HepG2 (cell line): Measurements from ENCODE around the gene STAT1. TPM values are rescaled to one million over a fixed set of nuclear protein-coding genes. Genes with fewer than 3 reads are reported as not detected.

Experiments
- ATF3 ChIP-seq: sonication (generic); formaldehyde crosslinking; IDR thresholded peaks from 2 replicates; pipeline ENCODE4 v1.4.0; 2020; ENCODE audit warnings: missing genetic modification reagents
- GATAD1 ChIP-seq: IDR thresholded peaks from 2 replicates; pipeline ENCODE4 v1.6.1; 2016; ENCODE audit warnings: missing genetic modification reagents, missing compliant biosample characterization
- HOXA5 ChIP-seq: sonication (generic); formaldehyde crosslinking; IDR thresholded peaks from 2 replicates; pipeline ENCODE4 v1.4.0; 2020; ENCODE audit warnings: missing genetic modification reagents
- IRX3 ChIP-seq: sonication (generic); formaldehyde crosslinking; IDR thresholded peaks from 2 replicates; pipeline ENCODE4 v1.8.1; 2023; ENCODE audit warnings: mild to moderate bottlenecking, low read depth, missing genetic modification reagents, borderline replicate concordance
- ISL2 ChIP-seq: sonication (generic); formaldehyde crosslinking; IDR thresholded peaks from 2 replicates; pipeline ENCODE4 v1.5.0; 2020; ENCODE audit warnings: missing genetic modification reagents
- MED8 ChIP-seq: sonication (generic); formaldehyde crosslinking; IDR thresholded peaks from 2 replicates; pipeline ENCODE4 v1.8.1; 2023; ENCODE audit warnings: mild to moderate bottlenecking, missing genetic modification reagents; ENCODE audit not compliant: insufficient replicate concordance
- NCOA2 ChIP-seq: sonication (generic); formaldehyde crosslinking; IDR thresholded peaks from 2 replicates; pipeline ENCODE4 v1.8.0; 2022; ENCODE audit warnings: inconsistent platforms
- NFRKB ChIP-seq: fragments of 450-650 bp; IDR thresholded peaks from 2 replicates; pipeline ENCODE4 v1.6.1; 2017
- NONO ChIP-seq, 2 experiments: fragments of 450-650 bp in 1 of 2; sonication (generic) in 1 of 2; formaldehyde crosslinking in 1 of 2; IDR thresholded peaks in 1 of 2; conservative IDR thresholded peaks in 1 of 2; 2 replicates each; pipeline versions ENCODE4 v1.6.1 to v1.8.0; 2017 to 2022; ENCODE audit warnings: mild to moderate bottlenecking in 1 of 2, missing genetic modification reagents in 1 of 2, moderate library complexity in 1 of 2
- POLR2AphosphoS5 ChIP-seq: IDR thresholded peaks from 2 replicates; pipeline ENCODE4 v1.6.1; 2012; ENCODE audit warnings: low read depth, low read length
- PREB ChIP-seq: sonication (generic); formaldehyde crosslinking; IDR thresholded peaks from 2 replicates; pipeline ENCODE4 v1.4.0; 2020; ENCODE audit warnings: missing genetic modification reagents
- RAD51 ChIP-seq: fragments of 450-650 bp; IDR thresholded peaks from 2 replicates; pipeline ENCODE4 v1.6.1; 2016; ENCODE audit warnings: borderline replicate concordance
- TCF12 ChIP-seq, 2 experiments: fragments of 450-650 bp in 1 of 2; sonication (generic) in 1 of 2; formaldehyde crosslinking in 1 of 2; IDR thresholded peaks; 2 replicates each; pipeline versions ENCODE4 v1.6.1 to v1.8.0; 2017 to 2022; ENCODE audit warnings: antibody characterized with exemption in 1 of 2, mild to moderate bottlenecking in 1 of 2, missing genetic modification reagents in 1 of 2, moderate library complexity in 1 of 2
- THYN1 ChIP-seq: sonication (generic); formaldehyde crosslinking; IDR thresholded peaks from 2 replicates; pipeline ENCODE4 v1.8.1; 2023; ENCODE audit warnings: low read depth, mild to moderate bottlenecking, moderate library complexity, missing genetic modification reagents, borderline replicate concordance
- ZFP90 ChIP-seq: sonication (generic); formaldehyde crosslinking; IDR thresholded peaks from 2 replicates; pipeline ENCODE4 v1.8.0; 2022; ENCODE audit warnings: missing genetic modification reagents, mild to moderate bottlenecking, inconsistent platforms, borderline replicate concordance
- ZKSCAN8 ChIP-seq: IDR thresholded peaks from 2 replicates; pipeline ENCODE4 v1.6.1; 2016; ENCODE audit warnings: borderline replicate concordance, missing genetic modification reagents, missing compliant biosample characterization
- ZNF124 ChIP-seq: sonication (generic); formaldehyde crosslinking; IDR thresholded peaks from 2 replicates; pipeline ENCODE4 v1.4.0; 2020; ENCODE audit warnings: missing genetic modification reagents
- ZNF235 ChIP-seq: sonication (generic); formaldehyde crosslinking; IDR thresholded peaks from 2 replicates; pipeline ENCODE4 v1.8.1; 2023; ENCODE audit warnings: mild to moderate bottlenecking, missing genetic modification reagents, borderline replicate concordance
- ZNF264 ChIP-seq: sonication (generic); formaldehyde crosslinking; IDR thresholded peaks from 2 replicates; pipeline ENCODE4 v1.4.0; 2020; ENCODE audit warnings: missing genetic modification reagents
- ZNF292 ChIP-seq: sonication (generic); formaldehyde crosslinking; IDR thresholded peaks from 2 replicates; pipeline ENCODE4 v1.8.1; 2022; ENCODE audit warnings: mild to moderate bottlenecking, low read depth, missing genetic modification reagents, borderline replicate concordance
- ZNF446 ChIP-seq: sonication (generic); formaldehyde crosslinking; IDR thresholded peaks from 2 replicates; pipeline ENCODE4 v1.5.0; 2020; ENCODE audit warnings: mild to moderate bottlenecking, missing genetic modification reagents
- ZNF510 ChIP-seq: sonication (generic); formaldehyde crosslinking; IDR thresholded peaks from 2 replicates; pipeline ENCODE4 v1.4.0; 2020; ENCODE audit warnings: low read depth, mild to moderate bottlenecking, missing genetic modification reagents
- ZNF616 ChIP-seq: sonication (generic); formaldehyde crosslinking; IDR thresholded peaks from 2 replicates; pipeline ENCODE4 v1.5.0; 2020; ENCODE audit warnings: low read depth, mild to moderate bottlenecking, missing genetic modification reagents
- ZNF644 ChIP-seq: IDR thresholded peaks from 2 replicates; pipeline ENCODE4 v1.6.1; 2016; ENCODE audit warnings: low read depth
- polyA plus RNA-seq, 8 experiments: library from polyadenylated mRNA; depleted of rRNA in 3 of 8; stranded (reverse) in 7 of 8; unstranded in 1 of 8; fragments of >200 nt; fragmentation: Illumina TruSeq in 4 of 8; extraction: Trizol in 4 of 8; gene quantifications; 2 replicates each; pipeline versions ENCODE4 v1.2.1 to v1.2.3, GENCODE V29; 2011 to 2016; ENCODE audit warnings: low read depth in 4 of 8, missing spikeins in 1 of 8, mixed read lengths in 1 of 8; ENCODE audit not compliant: insufficient read depth in 1 of 8
- total RNA-seq, 5 experiments: library from RNA; depleted of rRNA; stranded (reverse); fragments of >200 nt; fragmentation: Illumina TruSeq; extraction: Trizol; gene quantifications; 2 replicates each; pipeline ENCODE4 v1.2.3, GENCODE V29; 2016; ENCODE audit warnings: low read depth in 1 of 5
- TF ChIP-seq, protein P1 (sequence below): sonication (generic); formaldehyde crosslinking; IDR thresholded peaks from 2 replicates; pipeline ENCODE4 v1.5.1; 2020; ENCODE audit warnings: mild to moderate bottlenecking, missing genetic modification reagents, moderate library complexity

STAT1 gene
- total and polyA plus RNA-seq, 2 of the 13 experiments (the other 11 are each of a cell fraction or from before 2014, with no cell fraction given): 21.8 to 59.6 TPM

GRCh38 chr2:191013932-191014652 lies at the start of gene STAT1 (continued):
- TF ChIP-seq ZNF124 (CRISPR knock-in tag) (peak; percentile 96; the same call in 1 of the 2 replicates), ATF3 (peak; percentile 55; the same call in 1 of the 2 replicates), POLR2AphosphoS5 (peak; percentile 93), THYN1 (no peak), NCOA2 (CRISPR knock-in tag) (peak; percentile 84), NFRKB (no peak), ZNF644 (no peak; the same call in 1 of the 2 replicates), ZNF510 (peak; percentile 99), ZNF292 (peak; percentile 70; the same call in 1 of the 2 replicates), PREB (CRISPR knock-in tag) (no peak), IRX3 (CRISPR knock-in tag) (peak; percentile 94; the same call in 1 of the 2 replicates), ISL2 (CRISPR knock-in tag) (peak; percentile 95), ZNF446 (CRISPR knock-in tag) (no peak; the same call in none of the 2 replicates), ZNF235 (CRISPR knock-in tag) (peak; percentile 81; the same call in 1 of the 2 replicates), NONO (IDR thresholded peaks at IDR 0.05) (no peak), NONO (CRISPR knock-in tag; conservative IDR thresholded peaks at IDR 0.05) (peak; percentile 94), MED8 (CRISPR knock-in tag) (peak; percentile 93), ZNF264 (peak; percentile 78; the same call in 1 of the 2 replicates), TCF12 (IDR thresholded peaks at IDR 0.05) (no peak), TCF12 (CRISPR knock-in tag; IDR thresholded peaks at IDR 0.05) (peak; percentile 86), HOXA5 (peak; percentile 94), RAD51 (no peak), ZFP90 (CRISPR knock-in tag) (peak; percentile 62; the same call in 1 of the 2 replicates), GATAD1 (CRISPR knock-in tag) (peak; percentile 92), ZNF616 (CRISPR knock-in tag) (no peak), ZKSCAN8 (peak; percentile 77)
- TF ChIP-seq, protein P1, sequence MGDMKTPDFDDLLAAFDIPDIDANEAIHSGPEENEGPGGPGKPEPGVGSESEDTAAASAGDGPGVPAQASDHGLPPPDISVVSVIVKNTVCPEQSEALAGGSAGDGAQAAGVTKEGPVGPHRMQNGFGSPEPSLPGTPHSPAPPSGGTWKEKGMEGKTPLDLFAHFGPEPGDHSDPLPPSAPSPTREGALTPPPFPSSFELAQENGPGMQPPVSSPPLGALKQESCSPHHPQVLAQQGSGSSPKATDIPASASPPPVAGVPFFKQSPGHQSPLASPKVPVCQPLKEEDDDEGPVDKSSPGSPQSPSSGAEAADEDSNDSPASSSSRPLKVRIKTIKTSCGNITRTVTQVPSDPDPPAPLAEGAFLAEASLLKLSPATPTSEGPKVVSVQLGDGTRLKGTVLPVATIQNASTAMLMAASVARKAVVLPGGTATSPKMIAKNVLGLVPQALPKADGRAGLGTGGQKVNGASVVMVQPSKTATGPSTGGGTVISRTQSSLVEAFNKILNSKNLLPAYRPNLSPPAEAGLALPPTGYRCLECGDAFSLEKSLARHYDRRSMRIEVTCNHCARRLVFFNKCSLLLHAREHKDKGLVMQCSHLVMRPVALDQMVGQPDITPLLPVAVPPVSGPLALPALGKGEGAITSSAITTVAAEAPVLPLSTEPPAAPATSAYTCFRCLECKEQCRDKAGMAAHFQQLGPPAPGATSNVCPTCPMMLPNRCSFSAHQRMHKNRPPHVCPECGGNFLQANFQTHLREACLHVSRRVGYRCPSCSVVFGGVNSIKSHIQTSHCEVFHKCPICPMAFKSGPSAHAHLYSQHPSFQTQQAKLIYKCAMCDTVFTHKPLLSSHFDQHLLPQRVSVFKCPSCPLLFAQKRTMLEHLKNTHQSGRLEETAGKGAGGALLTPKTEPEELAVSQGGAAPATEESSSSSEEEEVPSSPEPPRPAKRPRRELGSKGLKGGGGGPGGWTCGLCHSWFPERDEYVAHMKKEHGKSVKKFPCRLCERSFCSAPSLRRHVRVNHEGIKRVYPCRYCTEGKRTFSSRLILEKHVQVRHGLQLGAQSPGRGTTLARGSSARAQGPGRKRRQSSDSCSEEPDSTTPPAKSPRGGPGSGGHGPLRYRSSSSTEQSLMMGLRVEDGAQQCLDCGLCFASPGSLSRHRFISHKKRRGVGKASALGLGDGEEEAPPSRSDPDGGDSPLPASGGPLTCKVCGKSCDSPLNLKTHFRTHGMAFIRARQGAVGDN: peak; percentile 99
